ENCODE data around the gene POMGNT2. TPM values are rescaled to one million over a fixed set of nuclear protein-coding genes. Genes with fewer than 3 reads are reported as not detected.
A peak's percentile ranks its signal among the peaks of the same experiment; 100 is the strongest.

The POMGNT2 gene
- total RNA-seq, 2 donors from 2014 or later: 3.2 to 5.9 TPM

GRCh38 chr3:43094851-43095250 is 11.0 kb downstream of the POMGNT2 start:
- H3K4me1 Mint-ChIP-seq: peaks cover 22% of the 10 kb centered on the region
- H3K27ac Mint-ChIP-seq: no peak overlapping the region
- peaks cover 7% of the 10 kb centered on the region for H3K36me3 Mint-ChIP-seq (ENCODE audit: low read depth)
- ATAC-seq (no peak), DNase-seq (no peak)
- H3K4me3 Mint-ChIP-seq: no peak overlapping the region
- H3K9me3 ChIP-seq (ENCODE audit: control insufficient read depth, low read length, poor library complexity, severe bottlenecking): no peaks in the 10 kb centered on the region
- no peaks in the 10 kb centered on the region for H3K27me3 Mint-ChIP-seq

DNA sequence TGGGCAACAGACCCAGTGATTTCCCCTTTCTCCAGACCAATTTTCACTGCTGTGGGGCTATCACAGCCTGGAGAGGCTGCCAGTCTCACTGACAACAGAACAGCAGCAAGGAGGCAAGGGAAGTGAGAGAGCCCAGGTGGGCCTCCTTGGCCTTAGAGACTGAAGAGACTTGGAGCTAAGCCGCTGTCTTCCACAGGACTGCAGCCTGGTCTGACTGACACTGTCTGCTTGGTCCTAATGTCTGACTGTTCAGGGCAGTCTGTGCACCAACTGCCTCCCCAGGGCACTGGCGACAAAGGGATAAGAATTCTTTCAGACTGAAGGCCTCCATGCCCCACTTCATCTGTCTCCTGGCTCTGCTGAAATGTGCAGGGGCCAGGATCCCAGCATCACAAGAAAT is 11.5 kb downstream of the POMGNT2 start:
- no peak for ATAC-seq
- Mint-ChIP-seq H3K4me1 (peaks cover 22% of the 10 kb centered on the region), H3K27me3 (no peaks in the 10 kb centered on the region), H3K36me3 (ENCODE audit: low read depth) (peaks cover 7% of the 10 kb centered on the region), H3K4me3 (no peak overlapping the region), H3K27ac (no peak overlapping the region)
- no peak for DNase-seq
- H3K9me3 ChIP-seq (ENCODE audit: control insufficient read depth, low read length, poor library complexity, severe bottlenecking): no peaks in the 10 kb centered on the region

GRCh38 chr3:43093974-43094373 is 11.9 kb downstream of the POMGNT2 start:
- no peaks in the 10 kb centered on the region for H3K27me3 Mint-ChIP-seq
- no peak overlapping the region for H3K4me3 Mint-ChIP-seq
- no peaks in the 10 kb centered on the region for H3K9me3 ChIP-seq (ENCODE audit: control insufficient read depth, low read length, poor library complexity, severe bottlenecking)
- DNase-seq: no peak
- H3K36me3 Mint-ChIP-seq (ENCODE audit: low read depth): peaks cover 7% of the 10 kb centered on the region
- no peak overlapping the region for H3K27ac Mint-ChIP-seq
- ATAC-seq: no peak
- peaks cover 22% of the 10 kb centered on the region for H3K4me1 Mint-ChIP-seq

DNA sequence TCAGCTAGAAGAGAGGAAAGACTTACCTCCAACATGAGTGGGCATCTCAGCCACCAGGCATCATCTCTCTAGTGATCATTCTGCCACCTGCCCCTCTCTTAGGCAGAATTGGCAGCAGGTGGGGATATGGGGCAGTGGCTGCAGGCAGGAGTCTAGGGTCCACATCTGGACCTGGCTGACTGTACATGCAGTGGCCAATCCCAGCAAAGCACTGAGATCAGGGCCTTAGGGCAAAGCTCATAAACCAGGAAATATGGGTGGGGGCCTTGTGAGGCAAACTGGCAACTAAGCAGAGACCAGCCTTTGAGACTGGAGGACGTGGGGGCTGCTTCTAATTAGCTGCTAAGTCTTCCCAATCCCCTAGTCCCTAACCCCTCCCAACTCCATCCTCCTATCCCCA is 12.9 kb downstream of the POMGNT2 start:
- DNase-seq (no peak), ATAC-seq (no peak)
- no peak overlapping the region for H3K27ac Mint-ChIP-seq
- no peaks in the 10 kb centered on the region for H3K9me3 ChIP-seq (ENCODE audit: control insufficient read depth, low read length, poor library complexity, severe bottlenecking)
- peaks cover 7% of the 10 kb centered on the region for H3K36me3 Mint-ChIP-seq (ENCODE audit: low read depth)
- peaks cover 19% of the 10 kb centered on the region for H3K4me1 Mint-ChIP-seq
- H3K27me3 Mint-ChIP-seq: no peaks in the 10 kb centered on the region
- H3K4me3 Mint-ChIP-seq: no peak overlapping the region

DNA sequence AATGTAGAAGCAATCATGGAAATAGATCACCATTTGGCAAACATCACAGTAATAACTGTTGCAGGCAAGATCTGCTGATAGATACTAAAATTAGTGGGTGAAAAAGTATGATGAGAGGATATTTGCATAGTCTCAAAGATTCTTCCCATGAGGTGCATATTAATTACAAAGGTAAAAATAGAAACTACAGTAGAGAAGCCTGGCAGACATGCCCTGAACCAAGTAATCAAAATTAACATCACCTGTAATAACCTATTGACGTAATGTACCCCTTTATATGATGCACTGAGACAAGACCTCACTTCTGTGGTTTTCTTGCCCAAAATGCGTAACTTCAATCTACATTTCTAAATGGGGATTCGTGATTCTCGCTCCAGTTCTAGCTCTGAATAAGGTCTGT is 14.4 kb downstream of the POMGNT2 start:
- H3K4me1 Mint-ChIP-seq: peaks cover 22% of the 10 kb centered on the region
- no peak overlapping the region for H3K4me3 Mint-ChIP-seq
- ATAC-seq: no peak

DNA sequence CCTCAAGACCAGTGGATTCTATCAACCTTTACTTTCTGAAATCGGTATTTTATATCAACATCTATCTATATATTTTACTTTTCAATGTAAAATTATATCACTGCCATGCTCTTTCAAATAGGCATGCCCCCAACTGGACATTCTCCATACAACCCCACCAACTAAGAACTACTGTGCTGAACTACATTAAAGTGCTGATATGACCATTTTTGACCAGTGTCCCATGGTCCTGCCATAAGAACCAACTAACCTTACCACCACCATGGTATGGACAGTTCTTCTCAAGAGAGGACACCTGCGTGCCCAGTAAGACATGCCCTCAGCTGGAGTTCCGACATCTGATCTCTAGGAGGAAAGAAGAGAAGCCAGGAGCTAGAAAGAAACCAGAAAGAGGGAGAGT is 15.6 kb downstream of the POMGNT2 start:
- Mint-ChIP-seq H3K27ac (peak overlapping the region; percentile 27), H3K27me3 (no peaks in the 10 kb centered on the region), H3K4me3 (no peak overlapping the region), H3K4me1 (peaks cover 22% of the 10 kb centered on the region), H3K36me3 (ENCODE audit: low read depth) (peaks cover 7% of the 10 kb centered on the region)
- H3K9me3 ChIP-seq (ENCODE audit: control insufficient read depth, low read length, poor library complexity, severe bottlenecking): no peaks in the 10 kb centered on the region
- DNase-seq: no peak
- ATAC-seq: no peak

More for the DNA sequence above, 14.4 kb downstream of the POMGNT2 start:
- Mint-ChIP-seq H3K27ac (no peak overlapping the region), H3K27me3 (no peaks in the 10 kb centered on the region), H3K36me3 (ENCODE audit: low read depth) (peaks cover 9% of the 10 kb centered on the region)
- H3K9me3 ChIP-seq (ENCODE audit: control insufficient read depth, low read length, poor library complexity, severe bottlenecking): no peaks in the 10 kb centered on the region
- no peak for DNase-seq

- H3K4me1 Mint-ChIP-seq: peaks cover 20% of the 10 kb centered on the region
- no peak for ATAC-seq
- H3K27ac Mint-ChIP-seq: no peak overlapping the region
- no peaks in the 10 kb centered on the region for H3K9me3 ChIP-seq (ENCODE audit: control insufficient read depth, low read length, poor library complexity, severe bottlenecking)
- no peak overlapping the region for H3K4me3 Mint-ChIP-seq
- H3K27me3 Mint-ChIP-seq: no peaks in the 10 kb centered on the region
- DNase-seq: no peak
- H3K36me3 Mint-ChIP-seq (ENCODE audit: low read depth): peaks cover 7% of the 10 kb centered on the region
Measured at GRCh38 chr3:43089081-43089480, 16.8 kb downstream of the POMGNT2 start.

- Mint-ChIP-seq H3K27me3 (no peaks in the 10 kb centered on the region), H3K36me3 (ENCODE audit: low read depth) (peaks cover 7% of the 10 kb centered on the region), H3K27ac (no peak overlapping the region), H3K4me3 (no peak overlapping the region), H3K4me1 (peaks cover 16% of the 10 kb centered on the region)
- ATAC-seq (no peak), DNase-seq (no peak)
- no peaks in the 10 kb centered on the region for H3K9me3 ChIP-seq (ENCODE audit: control insufficient read depth, low read length, poor library complexity, severe bottlenecking)
Measured at GRCh38 chr3:43087249-43087776, 18.6 kb downstream of the POMGNT2 start.

DNA sequence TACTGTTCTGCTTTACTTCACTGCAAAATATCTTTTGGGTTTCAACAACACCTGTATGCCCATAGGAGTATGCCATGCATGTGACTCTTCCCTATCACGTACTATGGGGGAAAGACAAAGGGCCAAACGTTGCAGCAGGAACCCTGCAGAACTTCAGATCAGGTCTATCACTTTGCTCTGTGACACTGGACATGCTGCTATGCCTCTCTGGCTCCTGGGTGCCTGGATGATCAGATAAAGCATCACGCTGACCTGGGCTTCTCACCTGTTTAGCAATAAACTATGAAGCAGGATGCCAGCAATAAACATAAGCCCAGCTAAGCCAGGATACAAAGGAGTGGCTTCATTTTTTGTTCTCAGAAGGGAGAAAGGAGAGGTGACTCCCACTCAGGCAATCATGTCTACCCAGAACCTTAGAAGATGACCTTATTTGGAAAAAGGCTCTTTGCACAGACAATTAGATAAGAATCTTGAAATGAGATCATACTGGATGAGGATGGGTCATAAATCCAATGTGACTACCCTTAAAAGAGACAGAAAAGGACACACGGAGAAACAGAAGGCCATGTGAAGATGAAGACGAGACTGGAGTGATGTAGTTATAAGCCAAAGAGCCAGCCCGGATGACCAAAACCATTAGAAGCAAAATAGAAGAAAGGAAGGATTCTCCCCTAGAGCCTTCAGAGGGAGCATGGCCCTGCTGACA is 19.3 kb downstream of the POMGNT2 start:
- ATAC-seq: no peak

GRCh38 chr3:43082457-43082856 is 23.4 kb downstream of the POMGNT2 start:
- Mint-ChIP-seq H3K4me1 (peaks cover 2% of the 10 kb centered on the region), H3K27ac (no peak overlapping the region), H3K27me3 (no peaks in the 10 kb centered on the region), H3K4me3 (no peak overlapping the region), H3K36me3 (ENCODE audit: low read depth) (peaks cover 9% of the 10 kb centered on the region)
- DNase-seq (no peak), ATAC-seq (no peak)
- no peaks in the 10 kb centered on the region for H3K9me3 ChIP-seq (ENCODE audit: control insufficient read depth, low read length, poor library complexity, severe bottlenecking)

More for the DNA sequence above, 19.3 kb downstream of the POMGNT2 start:
- no peak overlapping the region for H3K27ac Mint-ChIP-seq
- no peak for DNase-seq
- H3K27me3 Mint-ChIP-seq: no peaks in the 10 kb centered on the region
- H3K9me3 ChIP-seq (ENCODE audit: control insufficient read depth, low read length, poor library complexity, severe bottlenecking): no peaks in the 10 kb centered on the region
- H3K36me3 Mint-ChIP-seq (ENCODE audit: low read depth): peaks cover 5% of the 10 kb centered on the region
- H3K4me3 Mint-ChIP-seq: no peak overlapping the region
- peaks cover 13% of the 10 kb centered on the region for H3K4me1 Mint-ChIP-seq

GRCh38 chr3:43081796-43082195 is 24.1 kb downstream of the POMGNT2 start:
- Mint-ChIP-seq H3K4me3 (no peak overlapping the region), H3K27me3 (no peaks in the 10 kb centered on the region), H3K27ac (no peak overlapping the region), H3K36me3 (ENCODE audit: low read depth) (peaks cover 7% of the 10 kb centered on the region), H3K4me1 (peaks cover under 1% of the 10 kb centered on the region)
- H3K9me3 ChIP-seq (ENCODE audit: control insufficient read depth, low read length, poor library complexity, severe bottlenecking): no peaks in the 10 kb centered on the region
- ATAC-seq (no peak), DNase-seq (no peak)

GRCh38 chr3:43080726-43081568 is 24.9 kb downstream of the POMGNT2 start:
- Mint-ChIP-seq H3K4me1 (no peaks in the 10 kb centered on the region), H3K27me3 (no peaks in the 10 kb centered on the region), H3K36me3 (ENCODE audit: low read depth) (peaks cover 6% of the 10 kb centered on the region), H3K4me3 (no peak overlapping the region), H3K27ac (no peak overlapping the region)
- ATAC-seq (no peak), DNase-seq (no peak)
- no peaks in the 10 kb centered on the region for H3K9me3 ChIP-seq (ENCODE audit: control insufficient read depth, low read length, poor library complexity, severe bottlenecking)

GRCh38 chr3:43079536-43080332 is 26.1 kb downstream of the POMGNT2 start:
- no peak overlapping the region for H3K4me3 Mint-ChIP-seq
- H3K36me3 Mint-ChIP-seq (ENCODE audit: low read depth): peaks cover 6% of the 10 kb centered on the region
- H3K9me3 ChIP-seq (ENCODE audit: control insufficient read depth, low read length, poor library complexity, severe bottlenecking): no peaks in the 10 kb centered on the region
- ATAC-seq (no peak), DNase-seq (no peak)
- no peak overlapping the region for H3K27ac Mint-ChIP-seq
- H3K4me1 Mint-ChIP-seq: no peaks in the 10 kb centered on the region
- H3K27me3 Mint-ChIP-seq: no peaks in the 10 kb centered on the region

Measured in T-helper 17 cell (primary cell).